Activated CD4-positive, alpha-beta T cell treated with anti-CD3 and anti-CD28 coated beads for 36 hours (primary cell): Measurements from ENCODE around the gene KRT72. TPM values are rescaled to one million over a fixed set of nuclear protein-coding genes. Genes with fewer than 3 reads are reported as not detected.
A peak's percentile ranks its signal among the peaks of the same experiment; 100 is the strongest.

Experiments used
- ATAC-seq: fragments of 200-7000 bp; cut with Tn5 transposase; one replicate; pipeline ENCODE4 v1.10.0; 2021; ENCODE audit warnings: mild to moderate bottlenecking, moderate library complexity
- CTCF ChIA-PET: fragments of 350-600 bp; sonication (Branson Sonifier 250); formaldehyde crosslinking; loops from one replicate; lab custom pipeline; 2021; ENCODE audit warnings: antibody characterized with exemption; lab: Charles Lee
- POLR2A ChIA-PET: fragments of 350-600 bp; sonication (Branson Sonifier 250); formaldehyde crosslinking; loops from one replicate; lab custom pipeline; 2021; ENCODE audit warnings: antibody characterized with exemption, inconsistent platforms; lab: Charles Lee
- DNase-seq: peaks from one replicate; pipeline ENCODE4 v3.0.0-alpha.2; 2020
- H3K27ac Mint-ChIP-seq: one replicate; pipeline ENCODE4 v1.8.0; 2021; ENCODE audit warnings: mixed read lengths
- H3K27me3 Mint-ChIP-seq: one replicate; pipeline ENCODE4 v1.8.0; 2021; ENCODE audit warnings: mixed read lengths
- H3K36me3 Mint-ChIP-seq: one replicate; pipeline ENCODE4 v1.8.0; 2021; ENCODE audit warnings: low read depth, mixed read lengths
- H3K4me1 Mint-ChIP-seq: one replicate; pipeline ENCODE4 v1.8.0; 2021; ENCODE audit warnings: mixed read lengths
- H3K4me3 Mint-ChIP-seq: one replicate; pipeline ENCODE4 v1.8.0; 2021; ENCODE audit warnings: mild to moderate bottlenecking, moderate library complexity, mixed read lengths
- H3K9me3 Mint-ChIP-seq: one replicate; pipeline ENCODE4 v1.8.0; 2021; ENCODE audit warnings: low read depth, mixed read lengths
- intact Hi-C, 2 experiments: fragments of 100-400 bp; cut with DNase I in 1 of 2; cut with micrococcal nuclease in 1 of 2; formaldehyde crosslinking; loops; one replicate each; pipeline versions ENCODE4 v1.14.2 to v1.15.1; 2022 to 2024; cut with DNase I, micrococcal nuclease
- total RNA-seq, 2 experiments: library from RNA; stranded (reverse); gene quantifications; one replicate each; pipeline ENCODE4 v1.2.3, GENCODE V29; 2021

Gene KRT72
- total RNA-seq, 2 experiments from 2014 or later: 3.2 TPM

- Mint-ChIP-seq H3K9me3 (no peaks in the 10 kb centered on the region), H3K36me3 (no peaks in the 10 kb centered on the region), H3K4me1 (peaks cover 79% of the 10 kb centered on the region), H3K4me3 (peak overlapping the region; percentile 47), H3K27me3 (no peaks in the 10 kb centered on the region), H3K27ac (peak overlapping the region; percentile 89)
- ATAC-seq (no peak), DNase-seq (no peak)
- CTCF ChIA-PET: no interaction called here
- POLR2A ChIA-PET: no interaction called here
- intact Hi-C loops: no loop called here
Observed at GRCh38 chr12:52629281-52630007, 28.2 kb upstream of the KRT72 start.

- DNase-seq (no peak), ATAC-seq (no peak)
- Mint-ChIP-seq H3K27me3 (no peaks in the 10 kb centered on the region), H3K27ac (peak overlapping the region; percentile 58), H3K4me1 (peaks cover 75% of the 10 kb centered on the region), H3K9me3 (no peaks in the 10 kb centered on the region), H3K36me3 (no peaks in the 10 kb centered on the region), H3K4me3 (peak overlapping the region; percentile 47)
- intact Hi-C loops: no loop called here
- POLR2A ChIA-PET: no interaction called here
- CTCF ChIA-PET: no interaction called here
Observed at GRCh38 chr12:52628841-52629240, 27.6 kb upstream of the KRT72 start.

DNA sequence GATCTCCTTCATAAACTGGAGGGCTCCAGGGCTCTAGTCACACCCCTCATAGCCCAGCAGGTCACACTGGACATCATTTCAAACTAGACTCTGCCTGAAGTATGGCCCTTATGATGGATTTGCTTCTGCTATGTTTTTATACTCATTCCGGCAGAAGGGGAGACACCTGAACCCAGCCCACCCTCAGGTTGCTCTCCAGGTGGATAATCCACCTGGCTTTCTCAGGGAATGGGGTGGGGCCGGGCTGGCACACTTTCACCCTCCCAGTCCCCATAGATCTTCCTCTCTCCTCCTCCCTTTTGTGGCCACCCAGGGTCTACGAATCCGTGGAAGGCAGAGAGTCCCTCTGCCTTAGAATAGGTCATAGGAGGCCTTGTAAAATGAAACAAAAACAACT lies 26.8 kb upstream of the KRT72 start:
- Mint-ChIP-seq H3K4me1 (peaks cover 68% of the 10 kb centered on the region), H3K36me3 (peaks cover 2% of the 10 kb centered on the region), H3K9me3 (no peaks in the 10 kb centered on the region), H3K27ac (peak overlapping the region; percentile 45), H3K27me3 (no peaks in the 10 kb centered on the region), H3K4me3 (peak overlapping the region; percentile 42)
- POLR2A ChIA-PET: no interaction called here
- CTCF ChIA-PET: no interaction called here
- ATAC-seq: no peak
- DNase-seq: no peak
- intact Hi-C loops: no loop called here

GRCh38 chr12:52627395-52628110 lies 26.3 kb upstream of the KRT72 start:
- peaks cover 2% of the 10 kb centered on the region for H3K36me3 Mint-ChIP-seq
- no peak overlapping the region for H3K4me3 Mint-ChIP-seq
- intact Hi-C loops: no loop called here
- ATAC-seq (no peak), DNase-seq (no peak)
- no peak overlapping the region for H3K27ac Mint-ChIP-seq
- peaks cover 65% of the 10 kb centered on the region for H3K4me1 Mint-ChIP-seq
- H3K9me3 Mint-ChIP-seq: peaks cover 2% of the 10 kb centered on the region
- CTCF ChIA-PET: interaction anchor here (0.7 to 1.6 kb wide), 2 partner anchors 28 to 253 kb away, joined by 3 read pairs; no protein-coding TSS in a partner anchor
- H3K27me3 Mint-ChIP-seq: no peaks in the 10 kb centered on the region
- POLR2A ChIA-PET: no interaction called here

- DNase-seq (no peak), ATAC-seq (no peak)
- H3K4me3 Mint-ChIP-seq: no peak overlapping the region
- no peak overlapping the region for H3K27ac Mint-ChIP-seq
- no peaks in the 10 kb centered on the region for H3K27me3 Mint-ChIP-seq
- peaks cover 2% of the 10 kb centered on the region for H3K36me3 Mint-ChIP-seq
- POLR2A ChIA-PET: no interaction called here
- H3K4me1 Mint-ChIP-seq: peaks cover 57% of the 10 kb centered on the region
- intact Hi-C loops: no loop called here
- H3K9me3 Mint-ChIP-seq: peaks cover 2% of the 10 kb centered on the region
- CTCF ChIA-PET: interaction anchor here (0.6 kb wide), 1 partner anchor 36 kb away, joined by 4 read pairs; no protein-coding TSS in a partner anchor
Observed at GRCh38 chr12:52622349-52622748, 21.1 kb upstream of the KRT72 start.

DNA sequence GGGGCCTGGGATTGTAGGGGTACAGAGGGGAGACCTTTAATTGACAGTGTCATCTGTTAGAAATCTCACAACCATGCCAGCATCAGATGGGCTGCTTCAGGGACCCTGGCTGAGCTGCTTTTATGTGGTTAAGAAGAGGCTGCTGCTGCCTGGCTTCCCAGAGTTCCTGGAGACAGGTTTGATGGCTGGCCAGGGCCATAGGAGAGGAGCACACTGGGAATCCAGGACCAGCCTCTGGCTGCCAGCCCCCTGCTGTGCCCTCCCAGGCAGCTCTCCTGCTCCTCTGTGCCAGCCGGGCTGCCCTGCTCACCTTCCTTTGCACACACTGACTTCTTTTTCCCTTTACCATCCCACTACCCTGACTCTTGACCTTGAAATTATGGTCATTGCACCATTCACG lies 17.6 kb upstream of the KRT72 start:
- Mint-ChIP-seq H3K36me3 (peaks cover 2% of the 10 kb centered on the region), H3K4me1 (peaks cover 68% of the 10 kb centered on the region), H3K9me3 (peaks cover 2% of the 10 kb centered on the region), H3K27me3 (no peaks in the 10 kb centered on the region), H3K4me3 (no peak overlapping the region), H3K27ac (no peak overlapping the region)
- ChIA-PET CTCF (interaction anchor here (1.4 kb wide), 1 partner anchor 10 kb away, joined by 3 read pairs; no protein-coding TSS in a partner anchor), POLR2A (no interaction called here)
- no peak for ATAC-seq
- intact Hi-C loops: no loop called here
- DNase-seq: no peak

DNA sequence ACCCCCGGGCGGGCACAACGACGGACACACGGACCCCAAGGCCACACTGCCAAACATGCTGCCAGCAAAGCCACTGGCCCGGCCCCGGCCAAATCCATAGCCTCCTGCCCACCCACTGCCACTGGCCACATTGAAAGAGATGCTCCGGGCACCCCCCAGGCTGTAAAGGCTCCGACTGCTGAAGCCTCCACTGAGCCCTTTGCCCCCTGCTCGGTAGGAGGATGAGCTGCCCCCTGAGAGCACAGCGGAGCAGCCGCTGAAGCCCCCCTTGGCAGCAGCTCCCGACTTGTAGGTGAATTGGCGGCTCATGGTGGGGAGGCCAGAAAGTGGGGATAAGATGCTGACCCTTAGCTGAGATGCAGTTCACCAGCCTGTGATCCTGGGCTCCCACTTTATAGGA lies 17.0 kb upstream of the KRT72 start, which contains the start of gene KRT73:
Gene KRT73 (minus strand): TSS at position 344 of the 400 bp plus-strand sequence. CDS start 35 bp downstream, at position 309.
- intact Hi-C loops: no loop called here
- CTCF ChIA-PET: no interaction called here
- POLR2A ChIA-PET: no interaction called here

GRCh38 chr12:52617403-52617785 lies 16.1 kb upstream of the KRT72 start:
- Mint-ChIP-seq H3K4me3 (no peak overlapping the region), H3K4me1 (peaks cover 80% of the 10 kb centered on the region), H3K36me3 (no peaks in the 10 kb centered on the region), H3K9me3 (no peaks in the 10 kb centered on the region), H3K27ac (no peak overlapping the region), H3K27me3 (no peaks in the 10 kb centered on the region)
- POLR2A ChIA-PET: no interaction called here
- no peak for DNase-seq
- intact Hi-C loops: no loop called here
- CTCF ChIA-PET: interaction anchor here (0.6 kb wide), 1 partner anchor 543 kb away, joined by 3 read pairs; no protein-coding TSS in a partner anchor
- no peak for ATAC-seq

More for the DNA sequence above, 17.0 kb upstream of the KRT72 start, which contains the start of gene KRT73:
- Mint-ChIP-seq H3K9me3 (peaks cover 2% of the 10 kb centered on the region), H3K4me3 (no peak within 1 kb of the TSS), H3K36me3 (peaks cover 1% of the 10 kb centered on the region), H3K27me3 (no peaks in the 10 kb centered on the region), H3K4me1 (peaks cover 75% of the 10 kb centered on the region), H3K27ac (no peak within 1 kb of the TSS)
- no peak for ATAC-seq
- DNase-seq: no peak

DNA sequence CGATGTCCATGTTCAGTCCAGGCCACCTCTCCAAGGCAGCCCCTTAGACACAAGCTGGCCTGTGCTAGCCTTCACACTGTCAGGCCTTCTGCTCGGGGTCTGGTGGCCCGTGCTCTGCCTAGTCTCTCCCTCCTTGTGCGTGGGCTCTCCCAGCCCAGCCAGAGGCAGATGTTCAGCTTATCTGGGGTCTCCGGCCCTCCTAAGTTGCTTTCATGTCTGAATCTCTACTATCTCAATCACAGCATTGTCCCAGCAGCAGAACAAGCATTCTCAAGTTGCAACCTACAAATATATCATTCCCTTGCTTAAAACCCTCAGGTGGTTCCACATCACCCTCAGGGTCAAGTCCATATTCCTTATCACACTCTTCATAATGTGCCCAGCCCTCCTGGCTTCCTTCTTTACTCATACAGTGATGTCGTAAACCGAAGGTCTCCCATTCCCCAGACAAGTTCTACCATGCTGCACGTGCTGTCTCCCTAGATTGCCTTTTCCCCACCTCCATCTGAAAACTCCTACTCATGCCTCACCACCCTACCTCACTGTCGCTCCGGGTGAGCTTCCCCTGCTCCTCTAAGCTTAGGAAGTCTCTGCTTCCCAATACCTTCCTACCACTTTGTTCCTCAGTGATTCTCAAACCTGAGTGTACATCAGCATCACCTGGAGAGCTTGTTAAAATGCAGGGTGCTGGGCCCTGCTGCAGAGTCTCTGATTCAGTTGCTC lies 15.6 kb upstream of the KRT72 start:
- no peaks in the 10 kb centered on the region for H3K36me3 Mint-ChIP-seq
- POLR2A ChIA-PET: no interaction called here
- intact Hi-C loops: no loop called here
- CTCF ChIA-PET: interaction anchor here (0.7 kb wide), 1 partner anchor 280 kb away, joined by 3 read pairs; no protein-coding TSS in a partner anchor
- no peaks in the 10 kb centered on the region for H3K27me3 Mint-ChIP-seq
- no peak overlapping the region for H3K4me3 Mint-ChIP-seq
- H3K27ac Mint-ChIP-seq: peak overlapping the region; percentile 90
- H3K9me3 Mint-ChIP-seq: no peaks in the 10 kb centered on the region
- ATAC-seq (no peak), DNase-seq (no peak)
- H3K4me1 Mint-ChIP-seq: peaks cover 84% of the 10 kb centered on the region

- Mint-ChIP-seq H3K9me3 (no peaks in the 10 kb centered on the region), H3K4me3 (no peak overlapping the region), H3K27ac (peak overlapping the region; percentile 90), H3K36me3 (no peaks in the 10 kb centered on the region), H3K4me1 (peaks cover 84% of the 10 kb centered on the region), H3K27me3 (no peaks in the 10 kb centered on the region)
- ChIA-PET CTCF (interaction anchor here (0.7 kb wide), 1 partner anchor 279 kb away, joined by 3 read pairs; no protein-coding TSS in a partner anchor), POLR2A (no interaction called here)
- intact Hi-C loops: no loop called here
- DNase-seq (no peak), ATAC-seq (no peak)
Observed at GRCh38 chr12:52615912-52616311, 14.6 kb upstream of the KRT72 start.

GRCh38 chr12:52615208-52615868 lies 14.1 kb upstream of the KRT72 start:
- no peaks in the 10 kb centered on the region for H3K9me3 Mint-ChIP-seq
- DNase-seq (peak; percentile 60), ATAC-seq (peak; percentile 76)
- no peak overlapping the region for H3K4me3 Mint-ChIP-seq
- CTCF ChIA-PET: interaction anchor here (0.6 kb wide), 1 partner anchor 251 kb away, joined by 3 read pairs; no protein-coding TSS in a partner anchor
- peaks cover 84% of the 10 kb centered on the region for H3K4me1 Mint-ChIP-seq
- POLR2A ChIA-PET: no interaction called here
- no peaks in the 10 kb centered on the region for H3K27me3 Mint-ChIP-seq
- intact Hi-C loops: no loop called here
- H3K27ac Mint-ChIP-seq: peak overlapping the region; percentile 90
- H3K36me3 Mint-ChIP-seq: no peaks in the 10 kb centered on the region
